ENCODE results near the gene BANP.

- TF ChIP-seq POLR2A (IDR thresholded peaks at IDR 0.05) (no peak), CTCF (IDR thresholded peaks at IDR 0.05) (no peak)
Measured at GRCh38 chr16:88005968-88006367, 54.7 kb downstream of the BANP start.
